SU-DHL-6 (cell line): Measurements from ENCODE around the gene TMEM178B.

Source experiments
- H2AFZ ChIP-seq: fragments of 200-600 bp; sonication (generic); 2 replicates; pipeline ENCODE4 v1.6.1; 2014; ENCODE audit warnings: low read depth, mild to moderate bottlenecking, moderate library complexity, mixed read lengths, antibody characterized with exemption, low read length; ENCODE audit not compliant: severe bottlenecking
- H3F3A ChIP-seq: fragments of 200-600 bp; shearing (Covaris generic); 2 replicates; pipeline ENCODE4 v1.6.0; 2016; ENCODE audit warnings: antibody characterized with exemption, mild to moderate bottlenecking; ENCODE audit not compliant: insufficient read depth
- H3K27ac ChIP-seq: fragments of 200-600 bp; sonication (generic); 2 replicates; pipeline ENCODE4 v1.5.1; 2016; ENCODE audit warnings: low read depth, mild to moderate bottlenecking, low read length, moderate library complexity, mixed read lengths
- H3K27me3 ChIP-seq: fragments of 200-600 bp; sonication (generic), shearing (Covaris generic); 2 replicates; pipeline ENCODE4 v1.6.0; 2014; ENCODE audit warnings: mild to moderate bottlenecking, low read length
- H3K36me3 ChIP-seq: fragments of 200-600 bp; sonication (generic); 2 replicates; pipeline ENCODE4 v1.6.1; 2014; ENCODE audit warnings: mild to moderate bottlenecking, low read length, mixed read lengths
- H3K4me2 ChIP-seq: fragments of 300-600, 200-600 bp; shearing (Covaris generic), sonication (generic); 2 replicates; pipeline ENCODE4 v1.6.0; 2014; ENCODE audit warnings: low read length, low read depth, mild to moderate bottlenecking; ENCODE audit not compliant: poor library complexity, severe bottlenecking
- H3K4me3 ChIP-seq: fragments of 200-600 bp; sonication (generic); 2 replicates; pipeline ENCODE4 v1.5.1; 2014; ENCODE audit warnings: antibody characterized with exemption, low read length, mild to moderate bottlenecking, mixed read lengths; ENCODE audit not compliant: insufficient read depth, poor library complexity, severe bottlenecking
- H3K79me2 ChIP-seq: fragments of 200-600 bp; sonication (generic); 2 replicates; pipeline ENCODE4 v1.6.1; 2014; ENCODE audit warnings: mild to moderate bottlenecking, low read length, moderate library complexity; ENCODE audit not compliant: insufficient read depth
- H3K9ac ChIP-seq: fragments of 200-600 bp; sonication (generic); 2 replicates; pipeline ENCODE4 v1.7.0; 2014; ENCODE audit warnings: mild to moderate bottlenecking, low read length
- H3K9me2 ChIP-seq: fragments of 200-600 bp; sonication (generic); replicated peaks from 2 replicates; pipeline ENCODE4 v1.6.1; 2014; ENCODE audit warnings: low read length; ENCODE audit not compliant: insufficient read depth
- H3K9me3 ChIP-seq: fragments of 200-600 bp; sonication (generic); 2 replicates; pipeline ENCODE4 v1.6.1; 2014; ENCODE audit warnings: low read length, mixed read lengths; ENCODE audit not compliant: insufficient read depth
- H4K20me1 ChIP-seq: fragments of 200-600 bp; sonication (generic); 2 replicates; pipeline ENCODE4 v1.6.1; 2014; ENCODE audit warnings: low read depth, mild to moderate bottlenecking, antibody characterized with exemption, low read length, moderate library complexity, mixed read lengths
- EZH2phosphoT487 ChIP-seq: fragments of 200-600 bp; sonication (generic), shearing (Covaris generic); conservative IDR thresholded peaks from 2 replicates; pipeline ENCODE4 v1.6.1; 2018; ENCODE audit warnings: mild to moderate bottlenecking, antibody characterized with exemption, low read length, moderate library complexity, mixed read lengths
- TF ChIP-seq, protein P1 (sequence below): fragments of 200-600 bp; sonication (generic); IDR thresholded peaks from one replicate; pipeline ENCODE4 v1.5.1; 2017; ENCODE audit warnings: antibody characterized with exemption, mild to moderate bottlenecking, low read length, moderate library complexity; ENCODE audit not compliant: insufficient read depth, poor library complexity, severe bottlenecking

TMEM178B gene

DNA sequence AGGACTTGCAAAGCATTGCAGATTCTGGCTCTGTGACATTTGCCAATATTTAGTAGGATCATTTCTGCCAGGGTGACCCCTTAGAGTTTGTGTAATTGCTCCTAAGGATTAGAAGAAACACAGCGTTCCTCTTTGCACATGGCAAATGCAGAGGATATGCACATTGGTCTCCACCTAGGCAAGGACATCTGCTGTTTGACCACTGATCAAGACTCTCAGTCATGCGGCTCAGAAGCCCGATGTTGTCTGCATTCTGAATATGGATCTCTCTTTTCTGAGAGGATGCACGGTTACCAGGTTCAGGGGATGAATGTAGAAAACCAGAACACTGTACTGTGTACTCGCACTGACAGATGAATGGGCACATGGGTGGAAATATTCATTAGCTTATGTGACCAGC, 296.8 kb downstream of the TMEM178B start:
- Histone ChIP-seq H3K9ac (no peak overlapping the region), H3K9me3 (no peaks in the 10 kb centered on the region), H3K4me3 (no peak overlapping the region), H3K36me3 (no peaks in the 10 kb centered on the region), H3K27me3 (no peaks in the 10 kb centered on the region), H3K27ac (no peak overlapping the region), H3K79me2 (no peaks in the 10 kb centered on the region), H3K9me2 (no peaks in the 10 kb centered on the region), H4K20me1 (no peaks in the 10 kb centered on the region), H2AFZ (no peak overlapping the region), H3F3A (no peaks in the 10 kb centered on the region), H3K4me2 (no peak overlapping the region)
- no peak for TF ChIP-seq EZH2phosphoT487

DNA sequence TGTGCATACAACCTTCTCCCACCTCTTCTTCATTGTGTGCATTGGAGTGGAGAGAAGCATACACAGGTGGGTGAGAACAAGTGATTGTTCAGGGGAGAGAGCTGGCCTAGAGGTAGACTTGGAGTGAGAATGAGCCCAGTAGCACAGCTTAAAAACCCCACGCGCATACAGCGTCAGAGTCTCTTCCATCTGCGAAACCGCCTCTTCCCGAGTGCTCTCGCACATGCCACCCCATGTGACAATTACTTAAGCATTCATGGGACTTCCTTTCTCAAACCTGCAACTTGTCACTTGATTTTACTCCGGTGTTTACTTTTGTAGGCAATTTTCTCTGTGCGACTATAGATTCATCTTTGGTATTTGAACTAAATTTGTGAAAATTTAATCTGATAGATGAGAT, 300.6 kb downstream of the TMEM178B start:
- H3K9me2 ChIP-seq, result no peaks in the 10 kb centered on the region
- no peak overlapping the region for H3K4me3 ChIP-seq
- H3K79me2 ChIP-seq, result no peaks in the 10 kb centered on the region
- H3K9me3 ChIP-seq, result no peaks in the 10 kb centered on the region
- H4K20me1 ChIP-seq, result 0 out of 2 replicates have a peak, but pooled peaks cover 3% of the 10 kb centered on the region
- no peak overlapping the region for H3K9ac ChIP-seq
- no peak overlapping the region for H2AFZ ChIP-seq
- no peaks in the 10 kb centered on the region for H3K36me3 ChIP-seq
- no peak overlapping the region for H3K4me2 ChIP-seq
- no peaks in the 10 kb centered on the region for H3F3A ChIP-seq
- H3K27ac ChIP-seq, result no peak overlapping the region
- no peaks in the 10 kb centered on the region for H3K27me3 ChIP-seq
- TF ChIP-seq, protein P1, sequence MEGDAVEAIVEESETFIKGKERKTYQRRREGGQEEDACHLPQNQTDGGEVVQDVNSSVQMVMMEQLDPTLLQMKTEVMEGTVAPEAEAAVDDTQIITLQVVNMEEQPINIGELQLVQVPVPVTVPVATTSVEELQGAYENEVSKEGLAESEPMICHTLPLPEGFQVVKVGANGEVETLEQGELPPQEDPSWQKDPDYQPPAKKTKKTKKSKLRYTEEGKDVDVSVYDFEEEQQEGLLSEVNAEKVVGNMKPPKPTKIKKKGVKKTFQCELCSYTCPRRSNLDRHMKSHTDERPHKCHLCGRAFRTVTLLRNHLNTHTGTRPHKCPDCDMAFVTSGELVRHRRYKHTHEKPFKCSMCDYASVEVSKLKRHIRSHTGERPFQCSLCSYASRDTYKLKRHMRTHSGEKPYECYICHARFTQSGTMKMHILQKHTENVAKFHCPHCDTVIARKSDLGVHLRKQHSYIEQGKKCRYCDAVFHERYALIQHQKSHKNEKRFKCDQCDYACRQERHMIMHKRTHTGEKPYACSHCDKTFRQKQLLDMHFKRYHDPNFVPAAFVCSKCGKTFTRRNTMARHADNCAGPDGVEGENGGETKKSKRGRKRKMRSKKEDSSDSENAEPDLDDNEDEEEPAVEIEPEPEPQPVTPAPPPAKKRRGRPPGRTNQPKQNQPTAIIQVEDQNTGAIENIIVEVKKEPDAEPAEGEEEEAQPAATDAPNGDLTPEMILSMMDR, result no peak
- no peak for TF ChIP-seq EZH2phosphoT487

DNA sequence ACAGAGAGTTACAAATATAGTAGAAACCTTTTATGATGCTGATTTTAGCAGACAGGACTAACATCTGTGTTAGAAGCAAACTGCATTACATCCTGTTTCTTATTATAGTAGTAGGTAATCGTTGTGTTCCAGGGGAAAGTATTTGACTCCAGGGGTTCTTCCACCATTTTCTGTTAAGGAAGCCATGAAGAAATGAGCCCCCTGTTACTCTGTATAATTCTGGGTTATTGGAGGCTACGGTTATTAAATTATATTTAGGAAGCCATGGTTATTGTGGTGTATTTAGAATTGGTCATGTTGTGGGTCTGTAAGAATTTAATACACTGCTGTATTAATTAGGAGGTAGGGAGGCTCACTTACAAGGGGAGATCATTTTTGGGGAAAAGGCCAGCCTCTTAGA, 301.6 kb downstream of the TMEM178B start:
- Histone ChIP-seq H3K36me3 (no peaks in the 10 kb centered on the region), H3K79me2 (no peaks in the 10 kb centered on the region), H3K9me2 (no peaks in the 10 kb centered on the region), H4K20me1 (0 out of 2 replicates have a peak, but pooled peaks cover 3% of the 10 kb centered on the region), H2AFZ (no peak overlapping the region), H3K4me3 (no peak overlapping the region), H3K4me2 (no peak overlapping the region), H3K27me3 (no peaks in the 10 kb centered on the region), H3K9ac (no peak overlapping the region), H3K27ac (no peak overlapping the region), H3F3A (no peaks in the 10 kb centered on the region), H3K9me3 (no peaks in the 10 kb centered on the region)
- no peak for TF ChIP-seq EZH2phosphoT487
- TF ChIP-seq, protein P1, result no peak

DNA sequence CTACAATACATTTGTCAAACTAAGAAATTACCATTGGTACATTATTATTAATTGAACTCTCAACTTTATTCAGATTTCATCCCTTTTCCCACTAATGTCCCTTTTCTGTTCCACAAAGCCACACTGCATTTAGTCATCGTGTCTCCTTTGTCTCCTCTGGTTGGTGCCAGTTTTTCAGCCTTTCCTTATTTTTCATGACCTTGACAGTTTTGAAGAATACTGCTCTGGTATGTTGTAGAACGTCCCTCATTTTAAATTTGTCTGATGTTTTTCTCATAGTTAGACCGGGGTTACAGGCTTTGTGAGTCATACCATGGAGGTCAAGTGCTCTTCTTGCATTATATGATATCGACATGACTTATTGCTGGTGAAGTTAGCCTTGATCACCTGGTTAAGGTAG, 304.0 kb downstream of the TMEM178B start:
- H3K9me3 ChIP-seq, result no peaks in the 10 kb centered on the region
- H3K27ac ChIP-seq, result no peak overlapping the region
- no peaks in the 10 kb centered on the region for H3K36me3 ChIP-seq
- 0 out of 2 replicates have a peak, but pooled peaks cover 3% of the 10 kb centered on the region for H4K20me1 ChIP-seq
- H3K9ac ChIP-seq, result no peak overlapping the region
- H3F3A ChIP-seq, result no peaks in the 10 kb centered on the region
- no peaks in the 10 kb centered on the region for H3K79me2 ChIP-seq
- TF ChIP-seq, protein P1, result no peak
- no peak for TF ChIP-seq EZH2phosphoT487
- no peak overlapping the region for H2AFZ ChIP-seq
- no peaks in the 10 kb centered on the region for H3K9me2 ChIP-seq
- no peak overlapping the region for H3K4me3 ChIP-seq
- H3K4me2 ChIP-seq, result no peak overlapping the region
- no peaks in the 10 kb centered on the region for H3K27me3 ChIP-seq
